Stimulated activated effector memory CD8-positive, alpha-beta T cell treated with anti-CD3 and anti-CD28 coated beads, Interleukin-12 subunit alpha, Interleukin-12 subunit beta, amount 100 ng/mL, for 72 hours (primary cell): ENCODE data around the gene SLC16A12.

ENCODE experiments used
- ATAC-seq: fragments of 150-1000 bp; cut with Tn5 transposase; 2 replicates; pipeline ENCODE4 v1.10.0; 2021
- DNase-seq, 2 donors: peaks; one replicate each; pipeline ENCODE4 v3.0.0; 2021 to 2022; ENCODE audit warnings: low spot score in 2 of 2
- H3K27ac Mint-ChIP-seq: one replicate; pipeline ENCODE4 v1.8.0; 2022; ENCODE audit warnings: mild to moderate bottlenecking, mixed read lengths
- H3K36me3 Mint-ChIP-seq: one replicate; pipeline ENCODE4 v1.8.0; 2022; ENCODE audit warnings: mild to moderate bottlenecking, mixed read lengths
- H3K4me1 Mint-ChIP-seq: one replicate; pipeline ENCODE4 v1.8.0; 2022; ENCODE audit warnings: mixed read lengths
- H3K4me3 Mint-ChIP-seq: one replicate; pipeline ENCODE4 v1.8.0; 2022; ENCODE audit warnings: mild to moderate bottlenecking, mixed read lengths
- H3K9me3 Mint-ChIP-seq: one replicate; pipeline ENCODE4 v1.8.0; 2022; ENCODE audit warnings: mixed read lengths

Gene SLC16A12

DNA sequence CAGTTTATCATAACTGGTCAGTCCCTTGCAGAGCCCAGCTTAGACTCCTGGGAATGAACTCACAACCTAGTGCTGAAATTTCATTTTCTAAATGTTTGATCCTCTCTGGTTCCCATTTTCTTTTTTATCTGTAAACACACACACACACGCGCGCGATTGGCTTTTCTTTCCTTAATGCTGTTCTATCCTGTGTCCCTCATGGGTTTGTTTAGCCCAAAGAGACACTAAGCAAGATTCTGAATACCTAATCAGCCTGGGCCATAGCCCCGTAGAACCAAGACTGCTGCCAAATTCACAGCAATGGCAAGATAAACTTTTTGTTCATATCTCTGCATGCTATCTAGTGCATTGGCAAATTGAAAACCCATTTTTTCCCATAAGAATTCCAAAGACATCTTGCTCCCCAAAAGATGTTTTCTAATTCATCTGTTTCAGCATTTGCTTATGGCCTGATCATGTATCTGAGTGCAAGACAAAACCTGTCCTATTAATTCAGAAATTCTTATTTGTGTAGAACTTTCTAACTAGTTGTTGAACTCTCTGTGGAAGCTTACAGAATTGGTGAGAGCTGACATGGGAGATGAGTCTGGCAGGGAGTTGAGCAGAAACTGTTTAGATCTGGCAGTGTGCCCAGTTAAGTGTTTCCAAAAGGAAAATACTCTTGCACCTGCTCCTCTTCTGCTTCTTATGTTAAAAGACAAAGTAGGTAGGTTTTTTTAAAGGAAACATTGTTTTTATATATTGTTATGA, 144.7 kb downstream of the SLC16A12 start:
- no peaks in the 10 kb centered on the region for H3K9me3 Mint-ChIP-seq
- H3K36me3 Mint-ChIP-seq: no peaks in the 10 kb centered on the region
- H3K27ac Mint-ChIP-seq: no peak overlapping the region
- ATAC-seq (no peak), DNase-seq (no peak)
- peaks cover 16% of the 10 kb centered on the region for H3K4me1 Mint-ChIP-seq
- no peak overlapping the region for H3K4me3 Mint-ChIP-seq

DNA sequence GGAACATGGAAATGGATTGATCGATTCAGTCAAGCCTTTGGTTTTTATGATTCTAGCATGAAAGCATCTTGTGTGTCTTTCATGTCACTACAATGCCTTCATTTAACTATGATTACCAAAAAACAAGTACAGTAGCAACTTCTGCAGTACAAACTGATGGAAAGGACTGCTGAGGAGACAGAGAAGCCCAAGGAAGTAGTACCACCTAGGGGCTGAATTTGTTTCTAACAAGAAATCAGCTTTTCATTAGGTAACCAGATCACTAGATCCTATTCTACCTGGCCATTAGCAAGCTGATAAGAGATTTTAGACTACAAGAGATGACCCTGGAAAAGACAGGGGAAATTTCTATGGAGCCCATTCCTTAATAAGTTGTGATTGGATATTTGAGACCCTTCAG, 146.1 kb downstream of the SLC16A12 start:
- H3K27ac Mint-ChIP-seq: no peak overlapping the region
- ATAC-seq (no peak), DNase-seq (no peak)
- no peaks in the 10 kb centered on the region for H3K36me3 Mint-ChIP-seq
- H3K4me3 Mint-ChIP-seq: no peak overlapping the region
- H3K4me1 Mint-ChIP-seq: peaks cover 16% of the 10 kb centered on the region
- no peaks in the 10 kb centered on the region for H3K9me3 Mint-ChIP-seq

DNA sequence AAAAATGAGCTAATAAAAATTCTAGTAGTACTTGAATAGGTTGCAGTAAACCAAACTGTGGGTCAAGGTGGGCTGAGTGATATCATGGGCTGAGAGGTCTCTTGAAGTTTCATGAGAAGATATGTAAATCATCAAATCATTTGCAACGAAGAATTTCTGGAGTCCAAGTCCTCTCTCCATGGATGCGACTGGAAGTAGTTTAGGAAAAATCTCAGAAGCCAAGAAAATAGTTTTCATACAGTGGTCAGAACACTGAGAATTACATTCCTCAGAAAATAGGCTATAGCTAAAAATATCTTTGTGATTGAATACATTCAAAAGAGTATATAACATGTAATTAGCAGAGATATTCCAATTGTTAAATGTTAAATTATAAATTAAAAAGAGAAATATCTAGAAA, 146.6 kb downstream of the SLC16A12 start:
- no peak overlapping the region for H3K27ac Mint-ChIP-seq
- no peaks in the 10 kb centered on the region for H3K36me3 Mint-ChIP-seq
- H3K9me3 Mint-ChIP-seq: no peaks in the 10 kb centered on the region
- ATAC-seq (no peak), DNase-seq (no peak)
- H3K4me3 Mint-ChIP-seq: no peak overlapping the region
- peaks cover 16% of the 10 kb centered on the region for H3K4me1 Mint-ChIP-seq

DNA sequence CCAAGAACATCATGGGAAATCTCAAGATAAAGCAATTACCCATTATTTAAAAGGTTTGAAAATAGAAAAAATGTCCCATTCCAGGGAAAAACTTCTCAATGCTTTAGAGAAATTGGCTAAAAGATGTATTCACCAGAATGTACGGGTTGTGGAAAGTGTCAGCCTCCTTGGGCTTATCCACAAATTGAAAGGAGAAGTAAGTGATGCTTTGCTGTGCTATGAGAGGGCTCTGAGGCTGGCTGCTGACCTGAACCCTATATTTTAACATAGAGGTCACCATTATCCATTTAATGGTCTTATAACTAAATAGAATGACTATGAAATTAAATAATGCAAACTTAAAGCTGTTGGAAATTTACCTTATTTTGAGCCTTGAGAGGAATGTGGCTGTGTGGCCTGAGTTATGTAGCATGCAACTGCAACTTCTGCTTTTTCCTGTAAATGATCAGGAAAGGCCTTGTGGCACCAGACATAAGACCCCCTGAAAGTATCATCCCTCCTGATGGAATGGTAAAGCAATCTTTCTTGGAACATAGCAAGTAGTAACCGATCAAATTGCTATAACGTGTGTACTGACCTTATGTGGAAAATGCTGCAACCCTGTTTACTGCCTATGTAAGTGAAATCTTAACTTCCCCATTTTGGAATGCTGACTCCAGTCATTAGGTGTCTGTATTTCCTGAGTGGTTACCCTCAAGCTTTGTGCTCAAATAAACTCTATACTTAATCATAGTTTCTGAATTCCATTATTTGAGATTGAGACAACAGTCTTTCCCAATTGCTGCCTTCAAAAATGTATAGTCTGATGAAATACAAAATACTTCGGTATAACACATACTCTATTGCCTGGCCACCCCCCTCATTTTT, 150.7 kb downstream of the SLC16A12 start:
- H3K4me1 Mint-ChIP-seq: no peaks in the 10 kb centered on the region
- no peak overlapping the region for H3K4me3 Mint-ChIP-seq
- no peaks in the 10 kb centered on the region for H3K36me3 Mint-ChIP-seq
- H3K9me3 Mint-ChIP-seq: no peaks in the 10 kb centered on the region
- ATAC-seq: no peak
- no peak overlapping the region for H3K27ac Mint-ChIP-seq
- no peak for DNase-seq

DNA sequence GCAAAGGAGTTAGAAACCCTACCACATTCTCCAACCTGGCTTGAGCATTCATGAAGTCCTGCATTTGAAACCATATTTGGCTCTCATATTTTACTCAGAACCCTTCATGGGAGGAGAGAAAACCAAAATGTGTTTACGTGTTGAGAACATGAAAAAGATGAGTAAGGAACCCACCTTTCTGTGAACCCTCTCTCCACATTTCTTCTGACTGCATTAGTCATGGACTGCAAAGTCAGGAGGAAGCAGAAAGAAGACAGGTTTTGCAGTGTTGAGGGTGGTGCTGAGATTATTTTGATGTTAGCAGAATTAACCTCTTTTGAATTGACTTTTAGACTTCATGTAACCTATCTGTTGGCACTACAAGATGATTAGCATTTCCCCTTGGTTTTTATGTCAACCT, 152.6 kb downstream of the SLC16A12 start:
- ATAC-seq: peak; percentile 77
- H3K27ac Mint-ChIP-seq: no peak overlapping the region

More for the DNA sequence above, 152.6 kb downstream of the SLC16A12 start:
- no peaks in the 10 kb centered on the region for H3K4me1 Mint-ChIP-seq
- H3K9me3 Mint-ChIP-seq: no peaks in the 10 kb centered on the region
- H3K4me3 Mint-ChIP-seq: no peak overlapping the region
- DNase-seq: no peak
- no peaks in the 10 kb centered on the region for H3K36me3 Mint-ChIP-seq
